ENCODE measurements around the gene ANO4. TPM values are rescaled to one million over a fixed set of nuclear protein-coding genes. Genes with fewer than 3 reads are reported as not detected.

The ANO4 gene
- total RNA-seq, 4 donors from 2014 or later, result 0.06 TPM; not detected in 3

DNA sequence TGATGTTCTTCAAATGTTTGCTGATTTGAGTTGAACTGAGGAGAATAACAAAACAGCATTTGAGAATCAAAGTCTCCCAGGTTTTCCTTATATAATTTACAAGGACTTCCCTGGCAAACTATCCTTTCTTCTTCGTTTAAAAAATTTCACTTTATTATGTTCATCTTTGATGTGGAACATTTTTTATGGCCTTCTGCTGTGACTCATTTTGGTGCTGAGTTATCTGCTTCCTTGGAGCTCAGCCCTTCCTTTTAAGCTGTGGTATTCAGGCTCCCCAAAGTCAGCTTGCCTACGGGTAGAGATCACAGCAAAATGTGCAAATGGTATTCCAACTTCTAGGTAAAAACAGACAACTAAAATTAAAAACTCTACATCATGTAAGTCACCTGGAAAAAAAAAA, 1.4 kb upstream of the ANO4 start:
- H3K4me3 ChIP-seq (ENCODE audit: low read depth, poor library complexity, severe bottlenecking), result no peak overlapping the region
- intact Hi-C loops (cut with DNase I; ENCODE audit: low total_unique reads), result no loop called here
- WGBS, 2 donors, result 7 to 9% methylated on average over 2 of the region's 2 CpGs
- TF ChIP-seq POLR2A (IDR thresholded peaks at IDR 0.05), result no peak
- no peak for TF ChIP-seq CTCF (IDR thresholded peaks at IDR 0.05)
- no peak for DNase-seq (ENCODE audit: low spot score in 2 of 2)

DNA sequence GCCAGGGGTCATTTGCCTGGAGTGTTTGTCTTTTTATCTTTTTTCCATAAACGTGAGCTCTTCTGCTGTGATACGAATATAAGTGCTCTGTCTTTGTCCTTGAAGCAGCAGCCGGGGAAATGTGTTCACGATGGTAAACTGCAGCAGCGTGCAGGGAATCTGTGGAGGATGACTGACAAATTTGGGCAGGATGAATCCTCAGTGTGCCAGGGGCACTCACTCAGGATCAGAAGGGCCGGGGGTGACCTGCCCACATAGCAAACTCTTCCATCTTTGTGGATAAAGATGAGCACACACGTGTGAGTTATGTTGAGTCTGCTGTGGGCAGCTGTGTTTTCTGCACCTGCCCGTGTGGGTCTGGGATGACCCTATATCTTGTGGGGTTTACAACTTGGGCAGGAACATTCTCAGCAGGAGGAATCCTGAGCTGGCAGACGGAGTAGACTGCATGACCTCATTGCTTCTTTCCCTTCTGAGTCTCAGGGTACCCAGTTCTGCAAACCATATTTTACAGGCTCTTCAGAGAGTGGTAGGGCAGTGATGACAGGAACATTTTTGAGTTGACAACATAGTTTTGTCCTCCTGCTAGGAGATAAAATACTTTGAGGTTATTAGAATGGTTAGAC, 711 bp downstream of the ANO4 start:
- no peak overlapping the region for H3K4me3 ChIP-seq (ENCODE audit: low read depth, poor library complexity, severe bottlenecking)
- WGBS, 2 donors, result 14 to 23% methylated on average over 9 of the region's 9 CpGs
- TF ChIP-seq POLR2A (IDR thresholded peaks at IDR 0.05), result no peak
- no peak for TF ChIP-seq CTCF (IDR thresholded peaks at IDR 0.05)
- DNase-seq (ENCODE audit: low spot score in 2 of 2), result no peak
- intact Hi-C loops (cut with DNase I; ENCODE audit: low total_unique reads), result no loop called here

DNA sequence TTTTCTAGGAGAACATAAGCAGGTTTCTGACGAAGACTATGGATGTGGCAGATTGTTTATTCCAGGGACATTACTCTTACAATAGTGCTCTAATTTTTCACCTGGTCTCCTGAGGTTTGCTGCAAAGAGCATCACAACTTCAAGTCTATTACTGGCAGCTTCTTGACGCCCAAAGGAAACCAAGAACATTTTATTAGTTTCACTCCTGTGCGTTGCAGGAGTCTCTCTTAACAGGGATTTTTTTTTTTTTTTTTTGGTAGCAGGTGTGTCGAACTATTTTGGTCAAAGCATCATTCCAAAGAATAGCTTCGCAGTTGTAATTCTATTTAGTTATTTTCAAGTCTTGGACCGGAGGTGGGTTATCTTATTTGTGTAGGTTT, 1.2 kb downstream of the ANO4 start:
- intact Hi-C loops (cut with DNase I; ENCODE audit: low total_unique reads), result no loop called here
- WGBS, 2 donors, result 55 to 63% methylated on average over 6 of the region's 6 CpGs
- H3K4me3 ChIP-seq (ENCODE audit: low read depth, poor library complexity, severe bottlenecking), result no peak overlapping the region
- DNase-seq (ENCODE audit: low spot score in 2 of 2), result no peak
- TF ChIP-seq CTCF (IDR thresholded peaks at IDR 0.05), result no peak
- TF ChIP-seq POLR2A (IDR thresholded peaks at IDR 0.05), result no peak

DNA sequence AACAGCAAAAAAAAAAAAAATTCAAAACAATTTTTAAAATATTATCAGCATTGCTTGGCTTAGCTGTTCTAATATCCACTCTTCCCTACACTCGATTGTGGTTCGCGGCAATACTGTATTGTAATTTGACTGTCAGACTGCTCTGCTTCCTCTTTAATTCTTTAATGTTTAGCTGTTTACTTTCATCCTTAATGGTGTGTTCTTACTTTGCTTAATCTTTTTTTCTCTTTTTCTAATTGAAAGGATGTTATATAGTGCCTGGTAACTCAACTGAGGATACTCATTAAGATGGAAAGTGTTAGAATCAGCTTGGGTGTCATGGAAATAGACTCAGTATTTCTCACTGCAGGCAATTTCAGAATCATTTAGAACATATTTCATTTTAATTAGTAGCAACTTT, 2.0 kb downstream of the ANO4 start:
- no peak for TF ChIP-seq POLR2A (IDR thresholded peaks at IDR 0.05)
- TF ChIP-seq CTCF (IDR thresholded peaks at IDR 0.05), result no peak
- WGBS, 2 donors, result 79 to 82% methylated on average over 3 of the region's 3 CpGs
- intact Hi-C loops (cut with DNase I; ENCODE audit: low total_unique reads), result no loop called here

GRCh38 chr12:100797246-100797645, 2.7 kb downstream of the ANO4 start:
- intact Hi-C loops (cut with DNase I; ENCODE audit: low total_unique reads), result no loop called here
- WGBS, 2 donors, result 67 to 79% methylated on average over 1 of the region's 1 CpG

More for the DNA sequence above, 2.0 kb downstream of the ANO4 start:
- no peak for DNase-seq (ENCODE audit: low spot score in 2 of 2)
- H3K4me3 ChIP-seq (ENCODE audit: low read depth, poor library complexity, severe bottlenecking), result no peak overlapping the region

More at GRCh38 chr12:100797246-100797645, 2.7 kb downstream of the ANO4 start:
- TF ChIP-seq POLR2A (IDR thresholded peaks at IDR 0.05) (no peak), CTCF (IDR thresholded peaks at IDR 0.05) (no peak)
- DNase-seq (ENCODE audit: low spot score in 2 of 2), result no peak
- H3K4me3 ChIP-seq (ENCODE audit: low read depth, poor library complexity, severe bottlenecking), result no peak overlapping the region

Measured in lower leg skin (tissue), 4 donors.